Measurements from ENCODE around the gene MTFR1L. TPM values are rescaled to one million over a fixed set of nuclear protein-coding genes. Genes with fewer than 3 reads are reported as not detected.

Gene MTFR1L
- total and polyA plus RNA-seq, 2 donors (not counting 1 experiment from before 2014, with no cell fraction given): 38.3 to 56.0 TPM

GRCh38 chr1:25781130-25781433 lies 38.7 kb upstream of the MTFR1L start:
- peaks cover 2% of the 10 kb centered on the region for H3K27me3 ChIP-seq (ENCODE audit: control insufficient read depth, insufficient read depth, low read length)
- H3K4me1 ChIP-seq (ENCODE audit: control insufficient read depth, extremely low read depth, insufficient read depth, low read length): peaks cover 3% of the 10 kb centered on the region
- TF ChIP-seq CTCF (conservative IDR thresholded peaks at IDR 0.05 in 1 of 2, IDR thresholded peaks at IDR 0.05 in 1 of 2; ENCODE audit: low read depth in 1 of 2, low read length in 2 of 2) (no peak), EZH2 (IDR thresholded peaks at IDR 0.05; ENCODE audit: low read length, missing control alignments) (no peak)
- H3K79me2 ChIP-seq (ENCODE audit: control insufficient read depth, insufficient read depth, low read length): no peaks in the 10 kb centered on the region
- H3K36me3 ChIP-seq (ENCODE audit: control insufficient read depth, insufficient read depth, low read length): no peaks in the 10 kb centered on the region
- H4K20me1 ChIP-seq (ENCODE audit: control insufficient read depth, extremely low read depth, insufficient read depth, low read length): no peaks in the 10 kb centered on the region
- DNase-seq (ENCODE audit: low read depth in 2 of 2): no peak
- H3K4me2 ChIP-seq (ENCODE audit: extremely low read depth, insufficient read depth, low read length): no peak overlapping the region
- no peak overlapping the region for H2AFZ ChIP-seq (ENCODE audit: low read length)
- H3K27ac ChIP-seq (ENCODE audit: insufficient read depth, low read length): no peak overlapping the region
- H3K9me3 ChIP-seq (ENCODE audit: control insufficient read depth, insufficient read depth, low read depth, low read length): no peaks in the 10 kb centered on the region
- H3K9ac ChIP-seq (ENCODE audit: insufficient read depth, low read length): no peak overlapping the region
- H3K4me3 ChIP-seq (replicated peaks in 1 of 4; ENCODE audit: control extremely low read depth in 1 of 4, insufficient read depth in 1 of 4, low read depth in 3 of 4, low read length in 4 of 4): no peak overlapping the region

- TF ChIP-seq EZH2 (IDR thresholded peaks at IDR 0.05; ENCODE audit: low read length, missing control alignments): no peak
- Histone ChIP-seq H3K4me2 (ENCODE audit: extremely low read depth, insufficient read depth, low read length) (no peak overlapping the region), H3K36me3 (ENCODE audit: control insufficient read depth, insufficient read depth, low read length) (no peaks in the 10 kb centered on the region), H3K27ac (ENCODE audit: insufficient read depth, low read length) (no peak overlapping the region), H3K4me1 (ENCODE audit: control insufficient read depth, extremely low read depth, insufficient read depth, low read length) (peaks cover 14% of the 10 kb centered on the region), H3K27me3 (ENCODE audit: control insufficient read depth, insufficient read depth, low read length) (peaks cover 2% of the 10 kb centered on the region), H3K79me2 (ENCODE audit: control insufficient read depth, insufficient read depth, low read length) (no peaks in the 10 kb centered on the region), H2AFZ (ENCODE audit: low read length) (no peak overlapping the region), H4K20me1 (ENCODE audit: control insufficient read depth, extremely low read depth, insufficient read depth, low read length) (no peaks in the 10 kb centered on the region), H3K9ac (ENCODE audit: insufficient read depth, low read length) (no peak overlapping the region), H3K4me3 (replicated peaks in 1 of 4; ENCODE audit: control extremely low read depth in 1 of 4, insufficient read depth in 1 of 4, low read depth in 3 of 4, low read length in 4 of 4) (no peak overlapping the region), H3K9me3 (ENCODE audit: control insufficient read depth, insufficient read depth, low read depth, low read length) (no peaks in the 10 kb centered on the region)
- DNase-seq (ENCODE audit: low read depth in 2 of 2): no peak
Observed at GRCh38 chr1:25782608-25783201, 37.0 kb upstream of the MTFR1L start.

GRCh38 chr1:25784575-25785051 lies 35.1 kb upstream of the MTFR1L start:
- H3K79me2 ChIP-seq (ENCODE audit: control insufficient read depth, insufficient read depth, low read length): no peaks in the 10 kb centered on the region
- no peak overlapping the region for H3K4me3 ChIP-seq (replicated peaks in 1 of 4; ENCODE audit: control extremely low read depth in 1 of 4, insufficient read depth in 1 of 4, low read depth in 3 of 4, low read length in 4 of 4)
- no peaks in the 10 kb centered on the region for H3K36me3 ChIP-seq (ENCODE audit: control insufficient read depth, insufficient read depth, low read length)
- no peak overlapping the region for H3K27ac ChIP-seq (ENCODE audit: insufficient read depth, low read length)
- H3K4me1 ChIP-seq (ENCODE audit: control insufficient read depth, extremely low read depth, insufficient read depth, low read length): peaks cover 14% of the 10 kb centered on the region
- H3K4me2 ChIP-seq (ENCODE audit: extremely low read depth, insufficient read depth, low read length): no peak overlapping the region
- H4K20me1 ChIP-seq (ENCODE audit: control insufficient read depth, extremely low read depth, insufficient read depth, low read length): no peaks in the 10 kb centered on the region
- TF ChIP-seq EZH2 (IDR thresholded peaks at IDR 0.05; ENCODE audit: low read length, missing control alignments) (no peak), CTCF (conservative IDR thresholded peaks at IDR 0.05 in 1 of 2, IDR thresholded peaks at IDR 0.05 in 1 of 2; ENCODE audit: low read depth in 1 of 2, low read length in 2 of 2) (no peak)
- H3K9me3 ChIP-seq (ENCODE audit: control insufficient read depth, insufficient read depth, low read depth, low read length): no peaks in the 10 kb centered on the region
- peaks cover 2% of the 10 kb centered on the region for H3K27me3 ChIP-seq (ENCODE audit: control insufficient read depth, insufficient read depth, low read length)
- no peak overlapping the region for H3K9ac ChIP-seq (ENCODE audit: insufficient read depth, low read length)
- no peak overlapping the region for H2AFZ ChIP-seq (ENCODE audit: low read length)
- DNase-seq (ENCODE audit: low read depth in 2 of 2): peak in 1 of 2 donors; percentile 49
